ENCODE measurements around the gene HIVEP1. TPM values are rescaled to one million over a fixed set of nuclear protein-coding genes. Genes with fewer than 3 reads are reported as not detected.

HIVEP1 gene
- total and polyA plus RNA-seq, 2 of the 8 experiments (the other 6 are each of a cell fraction or from before 2014, with no cell fraction given): 22.6 to 23.1 TPM

- Histone ChIP-seq H2BK20ac (ENCODE audit: low read length) (no peak overlapping the region), H3K4me1 (replicated peaks in 1 of 4; ENCODE audit: control insufficient read depth in 3 of 4, insufficient read depth in 4 of 4, low read length in 3 of 4) (peaks cover 0 to 2% (median 0%) of the 10 kb centered on the region in 4 experiments; a peak in 1 of 7 replicates), H3K9me3 (ENCODE audit: insufficient read depth in 2 of 2, low read depth in 1 of 2, low read length in 1 of 2) (no peaks in the 10 kb centered on the region), H2BK5ac (ENCODE audit: low read depth, low read length) (no peak overlapping the region), H3K27me3 (replicated peaks in 1 of 4; ENCODE audit: control insufficient read depth in 3 of 4, extremely low read depth in 1 of 4, insufficient read depth in 3 of 4, low read length in 3 of 4) (no peaks in the 10 kb centered on the region), H3K79me2 (ENCODE audit: control insufficient read depth in 1 of 2, insufficient read depth in 2 of 2, low read length in 2 of 2) (peaks cover 0 to 86% of the 10 kb centered on the region in 2 experiments; a peak in 3 of 4 replicates), H2AK5ac (ENCODE audit: low read depth, low read length) (no peak overlapping the region), H3K56ac (replicated peaks; ENCODE audit: insufficient read length, low read depth, low read length) (no peak overlapping the region), H3K14ac (ENCODE audit: insufficient read length) (no peak overlapping the region), H3K4ac (replicated peaks; ENCODE audit: insufficient read length, low read depth, low read length) (no peak overlapping the region), H2BK12ac (ENCODE audit: low read depth, low read length) (no peak overlapping the region), H3K4me3 (ENCODE audit: extremely low read depth in 1 of 4, insufficient read depth in 2 of 4, low read depth in 3 of 4, low read length in 4 of 4) (no peak overlapping the region), H3K27ac (ENCODE audit: low read depth, low read length) (no peak overlapping the region), H2AFZ (ENCODE audit: low read length) (no peak overlapping the region), H3K23me2 (ENCODE audit: low read depth, low read length) (no peaks in the 10 kb centered on the region), H4K8ac (ENCODE audit: extremely low read depth, insufficient read depth, low read length) (no peak overlapping the region), H3K23ac (ENCODE audit: insufficient read length) (no peak overlapping the region), H3K4me2 (ENCODE audit: insufficient read depth in 1 of 2, low read depth in 2 of 2, low read length in 2 of 2) (no peak overlapping the region), H3K18ac (ENCODE audit: extremely low read depth, low read length) (no peak overlapping the region), H4K20me1 (replicated peaks in 1 of 2; ENCODE audit: control insufficient read depth in 1 of 2, insufficient read depth in 2 of 2, low read length in 2 of 2) (peaks cover 0 to 4% of the 10 kb centered on the region in 2 experiments), H3K9ac (replicated peaks in 1 of 4; ENCODE audit: extremely low read depth in 1 of 4, low read depth in 3 of 4, low read length in 3 of 4) (no peak overlapping the region), H3K79me1 (ENCODE audit: low read depth, low read length) (peaks cover 3% of the 10 kb centered on the region), H3K36me3 (ENCODE audit: control insufficient read depth in 2 of 4, insufficient read depth in 4 of 4, low read length in 3 of 4) (peaks cover 0 to 20% (median 7%) of the 10 kb centered on the region in 4 experiments; a peak in 4 of 8 replicates), H2BK15ac (ENCODE audit: low read length) (no peak overlapping the region), H2BK120ac (replicated peaks; ENCODE audit: low read depth, low read length) (no peak overlapping the region), H4K91ac (replicated peaks; ENCODE audit: insufficient read length, low read length) (no peak overlapping the region), H4K5ac (ENCODE audit: insufficient read length, low read depth, low read length) (no peak overlapping the region)
- DNase-seq (ENCODE audit: low read depth in 1 of 2, low spot score in 2 of 2) (no peak), FAIRE-seq (no peak)
- 95% methylated on average over 1 of the region's 1 CpG; no CpG with 5 or more reads in 1 of the 2 experiments for WGBS, 2 experiments (ENCODE audit: extremely low coverage in 1 of 2, insufficient coverage in 1 of 2, insufficient read length in 1 of 2, insufficient replicate concordance in 2 of 2, low coverage in 1 of 2, low lambda C conversion rate in 2 of 2, missing lambda C conversion rate in 1 of 2)
- POLR2A ChIA-PET (ENCODE audit: partially characterized antibody): no interaction called here
- CTCF ChIA-PET (ENCODE audit: partially characterized antibody): interaction anchor here (1.0 kb wide), 1 partner anchor 367 kb away, joined by 4 read pairs; no protein-coding TSS in a partner anchor
- TF ChIP-seq CHD2 (IDR thresholded peaks at IDR 0.05; ENCODE audit: low read length) (no peak), HDAC6 (IDR thresholded peaks at IDR 0.05; ENCODE audit: low read depth, low read length) (no peak), ATF3 (IDR thresholded peaks at IDR 0.05; ENCODE audit: insufficient read depth, low read depth, low read length) (no peak)
Observed at GRCh38 chr6:12022481-12022880, 10.4 kb downstream of the HIVEP1 start.
